GM18868 (cell line): Measurements from ENCODE around the gene FSIP2.

ENCODE experiments used
- ATAC-seq: cut with Tn5 transposase; IDR thresholded peaks from one replicate; pipeline ENCODE4 v1.9.1; 2021; ENCODE audit warnings: mild to moderate bottlenecking, moderate library complexity; ENCODE audit not compliant: unreplicated experiment

FSIP2 gene, protein sequence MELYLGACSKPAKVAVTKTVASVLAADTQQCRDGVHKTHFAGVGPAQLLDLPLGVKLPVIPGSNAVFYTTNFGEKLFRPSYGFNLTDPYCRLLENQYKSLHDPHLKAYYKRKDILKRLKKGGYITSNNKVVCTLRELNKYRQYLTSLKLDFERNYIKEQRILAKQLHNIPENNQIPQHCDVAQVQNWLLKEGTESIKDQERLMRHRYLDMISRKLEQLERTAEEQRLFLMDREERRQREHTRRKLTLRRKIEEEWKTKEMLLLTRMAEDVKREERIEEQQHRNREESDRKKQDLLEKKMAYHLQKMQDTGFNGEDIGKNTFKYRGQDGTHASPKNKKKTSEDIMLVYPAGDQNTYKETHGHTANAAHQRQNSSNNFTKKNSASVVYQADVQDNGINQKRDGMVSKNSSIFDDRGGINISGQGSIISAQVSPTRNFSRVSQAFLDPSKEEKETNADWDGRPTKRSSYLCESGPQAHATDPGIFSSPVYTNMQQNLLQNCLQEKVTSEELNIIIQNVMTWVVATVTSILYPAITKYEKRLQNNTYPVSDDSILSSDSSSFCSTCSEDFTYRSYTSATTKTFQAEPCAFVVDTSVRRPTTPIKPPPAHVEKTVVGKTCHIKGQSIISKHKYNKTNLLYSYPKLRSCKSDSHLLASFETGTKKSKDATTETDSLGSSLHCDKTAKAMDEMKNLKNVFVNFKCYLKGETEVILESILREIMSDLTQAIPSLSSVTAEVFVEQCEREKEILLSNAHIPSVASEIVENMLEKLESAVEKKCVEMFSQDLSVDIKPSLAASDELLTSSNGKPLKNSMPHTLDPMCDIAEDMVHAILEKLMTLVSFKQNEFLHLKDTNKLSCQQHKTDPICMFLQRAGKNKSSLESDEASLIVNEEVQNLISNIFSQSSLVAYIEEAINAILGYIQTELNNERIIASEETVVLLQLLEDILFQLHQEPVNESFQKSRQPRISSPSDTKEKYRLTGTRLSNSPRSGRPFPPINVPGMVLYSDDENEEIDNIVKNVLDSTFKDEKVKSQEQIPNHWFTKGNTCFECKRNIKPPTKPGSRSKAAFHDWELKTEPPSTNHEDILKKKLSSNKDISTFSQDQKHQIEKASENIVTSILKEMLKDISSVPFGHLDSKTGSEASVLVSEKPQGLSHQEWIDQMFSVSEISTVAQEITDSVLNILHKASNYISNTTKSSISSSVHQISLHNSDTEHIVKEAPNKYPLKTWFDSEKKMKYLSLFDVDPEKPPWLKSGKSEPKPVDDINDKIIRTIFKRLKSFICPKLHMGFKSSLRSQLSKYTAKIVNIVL (N-terminal part only)

DNA sequence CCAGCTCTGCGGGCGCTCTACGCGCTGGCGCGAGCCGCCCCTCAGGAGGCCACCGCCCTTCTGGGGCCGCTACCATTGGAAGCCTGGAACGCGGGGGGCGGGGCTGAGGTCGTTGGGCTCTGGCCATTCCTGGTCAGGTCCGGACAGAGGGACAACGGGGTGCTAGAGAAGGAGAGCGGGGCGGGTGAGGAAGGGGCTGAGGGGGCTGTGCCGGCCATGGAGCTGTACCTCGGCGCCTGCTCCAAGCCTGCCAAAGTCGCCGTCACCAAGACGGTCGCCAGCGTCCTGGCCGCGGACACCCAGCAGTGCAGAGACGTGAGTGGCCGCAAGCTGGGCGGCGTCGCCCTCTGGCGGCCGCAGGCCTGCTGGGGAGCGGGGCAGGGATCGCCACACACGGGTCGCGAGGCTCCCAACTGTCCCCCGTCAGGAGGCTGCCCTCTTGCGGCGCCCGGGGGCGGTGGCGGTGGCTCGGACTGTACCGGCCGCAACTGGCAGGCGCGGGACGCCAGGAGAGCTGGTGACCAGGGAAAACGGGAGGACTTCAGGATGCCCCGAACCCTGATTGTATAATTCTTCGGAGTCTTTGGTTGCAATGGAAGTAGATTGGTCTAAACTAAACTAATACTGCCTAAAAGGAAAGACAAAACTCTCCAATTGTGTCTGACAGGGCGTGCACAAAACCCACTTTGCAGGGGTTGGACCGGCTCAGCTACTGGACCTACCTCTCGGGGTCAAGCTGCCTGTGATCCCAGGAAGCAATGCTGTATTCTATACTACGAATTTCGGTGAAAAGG lies at the start of gene FSIP2:
TSS of gene FSIP2 (plus strand) at position 126 of the 794 bp plus-strand sequence. CDS start at position 217, 91 bp downstream.
- ATAC-seq = peak; percentile 93

DNA sequence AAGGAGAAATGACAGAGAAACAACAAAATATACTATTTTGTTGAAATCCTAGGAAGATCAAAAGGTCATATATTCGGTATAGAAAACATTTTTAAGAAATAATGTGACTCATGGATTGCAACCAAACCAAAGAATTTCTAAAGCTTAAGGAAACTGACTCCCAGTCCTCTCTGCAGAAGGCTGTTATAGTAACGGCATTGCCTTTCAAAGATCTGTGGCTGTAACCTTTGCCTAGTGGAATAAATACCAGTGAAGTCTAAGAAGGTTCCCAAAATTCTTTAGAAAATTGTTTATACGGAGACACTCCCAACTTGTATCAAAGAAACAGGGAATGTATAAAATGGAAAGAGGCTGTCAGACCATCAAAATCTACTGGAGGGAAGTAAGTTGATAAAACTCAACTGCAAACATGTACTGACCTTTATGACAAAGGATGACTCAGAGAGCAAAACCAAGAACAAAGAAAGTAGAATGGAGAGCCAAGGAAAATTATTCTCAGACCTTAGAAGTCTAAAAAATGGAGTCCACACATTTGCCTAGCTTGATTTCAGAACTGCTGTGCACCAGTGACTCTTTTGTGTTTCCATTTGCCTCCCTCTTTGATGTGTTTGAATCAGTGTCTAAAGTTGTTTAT lies 48.6 kb upstream of the FSIP2 start:
- no peak for ATAC-seq

- ATAC-seq = peak; percentile 55
These were observed 42.8 kb upstream of the FSIP2 start for GRCh38 chr2:185695711-185696235.

- no peak for ATAC-seq
These were observed 37.7 kb upstream of the FSIP2 start for GRCh38 chr2:185700883-185701282.

- ATAC-seq = no peak
These were observed 3.9 kb upstream of the FSIP2 start for GRCh38 chr2:185734658-185735057.

GRCh38 chr2:185736210-185736609 lies 2.4 kb upstream of the FSIP2 start:
- ATAC-seq = no peak

DNA sequence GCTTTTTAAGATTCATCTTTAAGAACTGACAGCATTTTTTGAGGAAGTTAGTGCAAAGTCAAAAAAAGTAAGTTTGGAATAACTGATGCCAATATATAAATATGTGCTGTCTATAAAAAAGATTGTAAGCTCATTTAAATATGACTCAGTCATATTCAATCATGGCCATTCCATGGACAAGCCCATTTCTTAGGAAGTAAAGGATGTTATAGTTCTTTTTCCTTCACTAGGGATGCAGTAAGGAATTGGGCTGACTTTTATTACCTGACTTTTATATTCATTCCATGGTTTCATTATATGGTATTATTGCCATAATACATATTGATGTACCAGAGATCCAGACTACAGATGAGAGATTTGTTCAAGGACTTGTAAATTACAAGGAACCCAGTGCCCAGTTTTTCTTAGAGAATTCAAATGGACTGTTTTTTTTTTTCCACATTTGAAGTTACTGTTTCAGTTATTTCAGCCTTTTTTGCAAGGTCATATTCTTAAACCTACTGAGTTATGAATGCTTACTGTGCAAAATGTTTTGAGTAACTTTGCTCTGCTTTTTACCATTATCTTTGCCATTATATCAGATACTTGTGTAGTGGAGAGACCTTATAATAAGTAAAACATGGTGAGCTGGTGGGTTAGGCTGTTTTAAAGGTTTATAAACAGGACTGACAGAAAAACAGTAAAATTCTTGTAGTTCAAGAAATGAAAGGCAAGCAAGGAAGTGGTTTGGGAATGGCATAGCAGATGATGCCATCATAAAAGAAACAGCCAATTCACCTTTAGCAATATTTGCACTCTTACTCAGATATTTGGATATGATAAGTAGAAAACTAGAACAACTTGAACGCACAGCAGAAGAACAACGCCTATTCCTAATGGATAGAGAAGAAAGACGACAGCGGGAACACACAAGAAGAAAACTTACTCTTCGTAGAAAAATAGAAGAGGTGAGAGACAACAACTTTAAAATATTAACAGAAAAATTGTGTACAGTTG lies 7.6 kb downstream of the FSIP2 start:
- no peak for ATAC-seq

GRCh38 chr2:185757356-185757755 lies 18.8 kb downstream of the FSIP2 start:
- ATAC-seq = no peak

- no peak for ATAC-seq
These were observed 32.8 kb downstream of the FSIP2 start for GRCh38 chr2:185771396-185771795.

- no peak for ATAC-seq
These were observed 42.3 kb downstream of the FSIP2 start for GRCh38 chr2:185780890-185781289.

DNA sequence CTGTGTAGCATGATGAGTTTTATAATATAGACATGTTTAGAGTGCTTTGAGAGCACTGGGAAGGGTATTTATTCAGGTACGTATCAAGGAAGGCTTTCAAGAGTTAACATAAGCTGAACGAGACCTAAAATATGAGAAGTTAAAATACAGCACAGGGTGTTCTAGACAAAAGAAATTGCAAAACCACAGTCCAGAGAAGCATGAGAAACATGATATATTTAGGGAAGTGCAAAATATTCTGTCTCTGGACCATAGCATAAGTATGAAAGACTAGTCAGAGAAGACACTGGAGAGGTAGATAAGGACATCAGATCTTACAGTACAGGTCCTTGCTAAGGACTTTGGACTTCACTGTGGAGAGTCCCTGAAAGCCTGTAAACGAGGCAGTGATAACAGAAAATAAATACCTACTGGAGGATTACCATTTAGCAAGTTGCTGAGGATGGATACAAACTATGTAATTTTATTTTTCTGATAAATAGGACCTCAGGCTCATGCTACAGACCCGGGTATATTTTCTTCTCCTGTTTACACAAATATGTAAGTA lies 43.7 kb downstream of the FSIP2 start:
- ATAC-seq = no peak

DNA sequence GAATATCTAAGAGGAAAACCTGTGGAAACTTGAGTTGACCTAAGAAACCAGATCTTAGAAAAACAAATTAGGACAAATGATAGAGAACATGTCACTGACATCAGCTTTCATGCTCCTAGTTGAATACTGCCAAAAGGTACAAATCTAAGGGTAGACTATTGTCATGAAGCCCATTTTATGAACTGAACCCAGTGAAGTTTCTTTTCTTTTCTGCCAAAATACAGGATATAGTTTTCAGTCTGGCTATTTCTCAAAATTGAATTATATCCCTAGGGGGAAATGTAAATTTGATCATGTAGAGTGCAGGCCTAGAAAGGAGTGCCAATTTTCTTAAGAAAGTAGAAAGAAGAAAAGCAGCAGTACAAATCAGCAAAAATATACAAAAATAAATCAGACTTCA lies 46.6 kb downstream of the FSIP2 start:
- ATAC-seq = no peak

- peak; percentile 88 for ATAC-seq
These were observed 47.4 kb downstream of the FSIP2 start for GRCh38 chr2:185785851-185786473.

DNA sequence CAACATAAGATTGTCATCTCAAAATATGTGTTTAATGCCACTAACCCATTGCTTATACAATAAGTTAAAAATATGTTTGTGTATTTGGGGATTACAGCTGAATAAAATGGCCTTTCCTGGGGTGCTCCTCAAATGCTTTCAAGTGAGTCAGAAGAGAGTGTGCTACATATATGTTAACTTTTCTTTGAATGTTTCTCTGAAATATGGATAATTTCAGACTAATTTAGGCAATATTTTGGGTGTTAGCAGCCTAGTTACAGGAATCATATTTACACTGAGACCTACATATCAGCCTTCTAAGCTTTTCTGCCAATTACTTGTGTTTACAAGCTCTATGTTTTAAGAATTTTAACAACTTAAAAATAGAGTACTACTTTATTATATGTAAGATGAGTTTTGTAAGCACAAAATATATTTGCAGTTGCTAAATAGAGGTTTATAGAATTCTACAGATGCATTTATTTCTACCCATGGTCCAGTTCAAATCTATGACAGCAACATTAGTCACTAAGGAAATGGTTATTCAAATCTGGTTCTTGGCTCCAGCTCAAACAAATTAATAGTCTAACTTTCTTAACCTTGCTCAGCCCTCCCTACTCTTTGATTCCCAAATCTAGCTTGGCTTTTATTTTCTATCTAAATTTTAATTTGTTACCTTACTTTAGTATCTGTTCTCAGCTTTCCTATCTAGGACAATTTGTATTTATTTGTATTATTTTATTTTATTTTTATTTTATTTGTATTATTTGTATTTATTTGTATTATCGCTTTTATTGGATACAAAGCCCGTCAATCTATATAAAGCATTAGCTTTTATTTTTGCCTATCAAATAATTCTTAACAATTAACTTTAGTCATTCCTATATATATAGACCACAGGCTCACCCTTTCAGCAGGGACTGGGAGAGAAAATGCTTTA lies 48.9 kb downstream of the FSIP2 start:
- ATAC-seq = no peak

- peak; percentile 42 for ATAC-seq
These were observed 51.8 kb downstream of the FSIP2 start for GRCh38 chr2:185790361-185790760.

GRCh38 chr2:185793532-185794345 lies 55.1 kb downstream of the FSIP2 start:
- ATAC-seq = no peak
